ENCODE data around the gene CSNK1G2.

CSNK1G2 gene

GRCh38 chr19:1941146-1942077 is at the start of gene CSNK1G2:
CSNK1G2 (plus strand) TSS chr19:1941172; CDS start chr19:1969773, 28,601 bp downstream.
- no peak for DNase-seq (ENCODE audit: low read depth in 2 of 2)

- no peak for DNase-seq (ENCODE audit: low read depth in 2 of 2)
Observed at GRCh38 chr19:1893791-1894190, 47.2 kb upstream of the CSNK1G2 start.

- DNase-seq (ENCODE audit: low read depth in 2 of 2): no peak
Observed at GRCh38 chr19:1896508-1896907, 44.5 kb upstream of the CSNK1G2 start.

GRCh38 chr19:1901940-1902404 is 39.0 kb upstream of the CSNK1G2 start:
- no peak for DNase-seq (ENCODE audit: low read depth in 2 of 2)

- no peak for DNase-seq (ENCODE audit: low read depth in 2 of 2)
Observed at GRCh38 chr19:1902923-1903322, 38.0 kb upstream of the CSNK1G2 start.

GRCh38 chr19:1904860-1905109 is 36.2 kb upstream of the CSNK1G2 start:
- no peak for DNase-seq (ENCODE audit: low read depth in 2 of 2)

- DNase-seq (ENCODE audit: low read depth in 2 of 2): peak; percentile 97 to 99
Observed at GRCh38 chr19:1905110-1905862, 35.7 kb upstream of the CSNK1G2 start, which contains the start of the genes ADAT3 and SCAMP4. ADAT3 (plus strand) TSS chr19:1905399; CDS start chr19:1912048, 6,649 bp downstream. SCAMP4 (plus strand) TSS chr19:1905399; CDS start chr19:1915020, 9,621 bp downstream.

GRCh38 chr19:1905863-1906375 is 35.1 kb upstream of the CSNK1G2 start:
- DNase-seq (ENCODE audit: low read depth in 2 of 2): no peak

- DNase-seq (ENCODE audit: low read depth in 2 of 2): no peak
Observed at GRCh38 chr19:1906985-1907562, 33.9 kb upstream of the CSNK1G2 start.

GRCh38 chr19:1907563-1908363 is 33.2 kb upstream of the CSNK1G2 start:
- DNase-seq (ENCODE audit: low read depth in 2 of 2): no peak

- DNase-seq (ENCODE audit: low read depth in 2 of 2): no peak
Observed at GRCh38 chr19:1908364-1908678, 32.7 kb upstream of the CSNK1G2 start.

- no peak for DNase-seq (ENCODE audit: low read depth in 2 of 2)
Observed at GRCh38 chr19:1909761-1910080, 31.3 kb upstream of the CSNK1G2 start.

- no peak for DNase-seq (ENCODE audit: low read depth in 2 of 2)
Observed at GRCh38 chr19:1910177-1910576, 30.8 kb upstream of the CSNK1G2 start.

- no peak for DNase-seq (ENCODE audit: low read depth in 2 of 2)
Observed at GRCh38 chr19:1911098-1911497, 29.9 kb upstream of the CSNK1G2 start.

GRCh38 chr19:1911995-1912394 is 29.0 kb upstream of the CSNK1G2 start:
- no peak for DNase-seq (ENCODE audit: low read depth in 2 of 2)

- no peak for DNase-seq (ENCODE audit: low read depth in 2 of 2)
Observed at GRCh38 chr19:1912760-1913505, 28.0 kb upstream of the CSNK1G2 start.

GRCh38 chr19:1913781-1914577 is 27.0 kb upstream of the CSNK1G2 start:
- no peak for DNase-seq (ENCODE audit: low read depth in 2 of 2)

GRCh38 chr19:1914826-1915341 is 26.1 kb upstream of the CSNK1G2 start:
- no peak for DNase-seq (ENCODE audit: low read depth in 2 of 2)

GRCh38 chr19:1917146-1917545 is 23.8 kb upstream of the CSNK1G2 start:
- DNase-seq (ENCODE audit: low read depth in 2 of 2): no peak

GRCh38 chr19:1917926-1918325 is 23.0 kb upstream of the CSNK1G2 start:
- DNase-seq (ENCODE audit: low read depth in 2 of 2): no peak

Measured in stimulated activated CD4-positive, alpha-beta T cell treated with anti-CD3 and anti-CD28 coated beads, Interleukin-4, amount 100 ng/mL, for 48 hours (primary cell).